ENCODE results near the gene SETBP1.

- no peak for TF ChIP-seq CTCF (IDR thresholded peaks at IDR 0.05; ENCODE audit: low read depth, low read length)
- TF ChIP-seq POLR2A (IDR thresholded peaks at IDR 0.05; ENCODE audit: extremely low read depth, insufficient read length), result no peak
Observed at GRCh38 chr18:44817831-44818473, 137.3 kb downstream of the SETBP1 start.

Measured in NB4 (cell line).